HepG2 (cell line): ENCODE results near the gene RBCK1. TPM values are rescaled to one million over a fixed set of nuclear protein-coding genes. Genes with fewer than 3 reads are reported as not detected.
A peak's percentile ranks its signal among the peaks of the same experiment; 100 is the strongest.

Experiments used
- FOXM1 ChIP-seq: sonication (generic); formaldehyde crosslinking; IDR thresholded peaks from 2 replicates; pipeline ENCODE4 v1.5.0; 2020; ENCODE audit warnings: missing genetic modification reagents
- MIER3 ChIP-seq: IDR thresholded peaks from 2 replicates; pipeline ENCODE4 v1.6.1; 2016; ENCODE audit warnings: missing compliant biosample characterization, borderline replicate concordance
- NFATC3 ChIP-seq: sonication (generic); formaldehyde crosslinking; IDR thresholded peaks from 2 replicates; pipeline ENCODE4 v1.5.1; 2020; ENCODE audit warnings: mild to moderate bottlenecking, missing genetic modification reagents
- NRL ChIP-seq: sonication (generic); formaldehyde crosslinking; IDR thresholded peaks from 2 replicates; pipeline ENCODE4 v1.5.0; 2020; ENCODE audit warnings: missing genetic modification reagents, mild to moderate bottlenecking, moderate library complexity, borderline replicate concordance
- SP4 ChIP-seq: sonication (generic); formaldehyde crosslinking; IDR thresholded peaks from 2 replicates; pipeline ENCODE4 v1.8.1; 2023; ENCODE audit warnings: mild to moderate bottlenecking, missing genetic modification reagents
- SSRP1 ChIP-seq: IDR thresholded peaks from 2 replicates; pipeline ENCODE4 v1.6.1; 2016; ENCODE audit warnings: control low read depth
- YEATS4 ChIP-seq: sonication (generic); formaldehyde crosslinking; IDR thresholded peaks from 2 replicates; pipeline ENCODE4 v1.4.0; 2020; ENCODE audit warnings: missing genetic modification reagents, borderline replicate concordance
- ZIK1 ChIP-seq: sonication (generic); formaldehyde crosslinking; IDR thresholded peaks from 2 replicates; pipeline ENCODE4 v1.5.0; 2020; ENCODE audit warnings: mild to moderate bottlenecking, low read depth, missing genetic modification reagents, borderline replicate concordance
- ZNF10 ChIP-seq: sonication (generic); formaldehyde crosslinking; IDR thresholded peaks from 2 replicates; pipeline ENCODE4 v1.4.0; 2020; ENCODE audit warnings: mild to moderate bottlenecking, low read depth, missing genetic modification reagents, borderline replicate concordance
- ZNF296 ChIP-seq: sonication (generic); formaldehyde crosslinking; conservative IDR thresholded peaks from 2 replicates; pipeline ENCODE4 v1.5.0; 2020; ENCODE audit warnings: mild to moderate bottlenecking, missing genetic modification reagents
- ZNF570 ChIP-seq: sonication (generic); formaldehyde crosslinking; IDR thresholded peaks from 2 replicates; pipeline ENCODE4 v1.4.0; 2020; ENCODE audit warnings: mild to moderate bottlenecking, missing genetic modification reagents, borderline replicate concordance
- ZNF607 ChIP-seq: sonication (generic); formaldehyde crosslinking; IDR thresholded peaks from 2 replicates; pipeline ENCODE4 v1.5.1; 2020; ENCODE audit warnings: missing genetic modification reagents, mild to moderate bottlenecking, borderline replicate concordance
- ZNF879 ChIP-seq: sonication (generic); formaldehyde crosslinking; IDR thresholded peaks from 2 replicates; pipeline ENCODE4 v1.8.1; 2023; ENCODE audit warnings: missing genetic modification reagents
- polyA plus RNA-seq, 8 experiments: library from polyadenylated mRNA; depleted of rRNA in 3 of 8; stranded (reverse) in 7 of 8; unstranded in 1 of 8; fragments of >200 nt; fragmentation: Illumina TruSeq in 4 of 8; extraction: Trizol in 4 of 8; gene quantifications; 2 replicates each; pipeline versions ENCODE4 v1.2.1 to v1.2.3, GENCODE V29; 2011 to 2016; ENCODE audit warnings: low read depth in 4 of 8, missing spikeins in 1 of 8, mixed read lengths in 1 of 8; ENCODE audit not compliant: insufficient read depth in 1 of 8
- total RNA-seq, 5 experiments: library from RNA; depleted of rRNA; stranded (reverse); fragments of >200 nt; fragmentation: Illumina TruSeq; extraction: Trizol; gene quantifications; 2 replicates each; pipeline ENCODE4 v1.2.3, GENCODE V29; 2016; ENCODE audit warnings: low read depth in 1 of 5
- TF ChIP-seq, protein P1 (sequence below): sonication (generic); formaldehyde crosslinking; IDR thresholded peaks from one replicate; pipeline ENCODE4 v1.5.1; 2020; ENCODE audit warnings: mild to moderate bottlenecking, missing genetic modification reagents; ENCODE audit errors: not compliant biosample characterization
- TF ChIP-seq, protein P2 (sequence below): sonication (generic); formaldehyde crosslinking; IDR thresholded peaks from 2 replicates; pipeline ENCODE4 v1.8.0; 2022; ENCODE audit warnings: mild to moderate bottlenecking, missing genetic modification reagents
- TF ChIP-seq, protein P3 (sequence below): sonication (generic); formaldehyde crosslinking; IDR thresholded peaks from 2 replicates; pipeline ENCODE4 v1.4.0; 2020; ENCODE audit warnings: missing genetic modification reagents, borderline replicate concordance

RBCK1 gene
- total and polyA plus RNA-seq, 2 of the 13 experiments (the other 11 are each of a cell fraction or from before 2014, with no cell fraction given), result 149 to 215 TPM

DNA sequence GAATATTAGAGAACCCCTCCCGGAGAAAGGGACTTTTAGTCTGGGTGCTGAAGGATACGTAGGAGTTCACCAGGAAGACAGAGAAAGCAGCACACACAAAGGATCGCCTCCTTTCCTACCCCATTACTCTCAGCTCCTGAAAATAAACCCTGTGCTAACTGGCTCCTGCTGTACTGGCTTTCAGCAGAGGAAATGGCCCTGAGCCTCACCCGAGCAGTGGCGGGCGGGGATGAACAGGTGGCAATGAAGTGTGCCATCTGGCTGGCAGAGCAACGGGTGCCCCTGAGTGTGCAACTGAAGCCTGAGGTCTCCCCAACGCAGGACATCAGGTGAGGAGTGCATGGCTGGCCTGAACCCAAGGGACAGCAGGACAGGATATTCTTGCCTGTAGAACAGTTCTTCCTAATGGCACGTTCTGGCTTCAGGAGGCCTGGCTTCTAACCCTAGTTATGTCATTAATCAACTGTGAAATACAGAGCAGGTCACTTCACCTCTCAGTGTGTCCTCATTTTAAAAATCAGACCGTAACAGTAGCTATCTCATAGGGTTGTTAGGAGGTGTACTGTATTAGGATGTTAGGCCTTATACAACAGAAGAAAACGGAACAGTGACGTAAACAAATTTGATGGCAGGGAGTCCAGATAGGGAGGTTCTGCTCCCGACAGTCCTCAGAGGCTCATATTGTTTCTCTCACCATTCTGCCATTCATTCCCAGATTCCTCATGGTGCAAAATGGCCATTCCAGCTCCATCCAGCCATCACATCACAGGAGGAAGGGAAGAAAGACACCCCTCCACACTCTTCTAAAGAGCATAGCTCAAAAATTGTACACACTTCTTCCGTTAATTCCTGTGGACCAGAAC lies 1.8 kb downstream of the RBCK1 start (continued):
- TF ChIP-seq, protein P1, sequence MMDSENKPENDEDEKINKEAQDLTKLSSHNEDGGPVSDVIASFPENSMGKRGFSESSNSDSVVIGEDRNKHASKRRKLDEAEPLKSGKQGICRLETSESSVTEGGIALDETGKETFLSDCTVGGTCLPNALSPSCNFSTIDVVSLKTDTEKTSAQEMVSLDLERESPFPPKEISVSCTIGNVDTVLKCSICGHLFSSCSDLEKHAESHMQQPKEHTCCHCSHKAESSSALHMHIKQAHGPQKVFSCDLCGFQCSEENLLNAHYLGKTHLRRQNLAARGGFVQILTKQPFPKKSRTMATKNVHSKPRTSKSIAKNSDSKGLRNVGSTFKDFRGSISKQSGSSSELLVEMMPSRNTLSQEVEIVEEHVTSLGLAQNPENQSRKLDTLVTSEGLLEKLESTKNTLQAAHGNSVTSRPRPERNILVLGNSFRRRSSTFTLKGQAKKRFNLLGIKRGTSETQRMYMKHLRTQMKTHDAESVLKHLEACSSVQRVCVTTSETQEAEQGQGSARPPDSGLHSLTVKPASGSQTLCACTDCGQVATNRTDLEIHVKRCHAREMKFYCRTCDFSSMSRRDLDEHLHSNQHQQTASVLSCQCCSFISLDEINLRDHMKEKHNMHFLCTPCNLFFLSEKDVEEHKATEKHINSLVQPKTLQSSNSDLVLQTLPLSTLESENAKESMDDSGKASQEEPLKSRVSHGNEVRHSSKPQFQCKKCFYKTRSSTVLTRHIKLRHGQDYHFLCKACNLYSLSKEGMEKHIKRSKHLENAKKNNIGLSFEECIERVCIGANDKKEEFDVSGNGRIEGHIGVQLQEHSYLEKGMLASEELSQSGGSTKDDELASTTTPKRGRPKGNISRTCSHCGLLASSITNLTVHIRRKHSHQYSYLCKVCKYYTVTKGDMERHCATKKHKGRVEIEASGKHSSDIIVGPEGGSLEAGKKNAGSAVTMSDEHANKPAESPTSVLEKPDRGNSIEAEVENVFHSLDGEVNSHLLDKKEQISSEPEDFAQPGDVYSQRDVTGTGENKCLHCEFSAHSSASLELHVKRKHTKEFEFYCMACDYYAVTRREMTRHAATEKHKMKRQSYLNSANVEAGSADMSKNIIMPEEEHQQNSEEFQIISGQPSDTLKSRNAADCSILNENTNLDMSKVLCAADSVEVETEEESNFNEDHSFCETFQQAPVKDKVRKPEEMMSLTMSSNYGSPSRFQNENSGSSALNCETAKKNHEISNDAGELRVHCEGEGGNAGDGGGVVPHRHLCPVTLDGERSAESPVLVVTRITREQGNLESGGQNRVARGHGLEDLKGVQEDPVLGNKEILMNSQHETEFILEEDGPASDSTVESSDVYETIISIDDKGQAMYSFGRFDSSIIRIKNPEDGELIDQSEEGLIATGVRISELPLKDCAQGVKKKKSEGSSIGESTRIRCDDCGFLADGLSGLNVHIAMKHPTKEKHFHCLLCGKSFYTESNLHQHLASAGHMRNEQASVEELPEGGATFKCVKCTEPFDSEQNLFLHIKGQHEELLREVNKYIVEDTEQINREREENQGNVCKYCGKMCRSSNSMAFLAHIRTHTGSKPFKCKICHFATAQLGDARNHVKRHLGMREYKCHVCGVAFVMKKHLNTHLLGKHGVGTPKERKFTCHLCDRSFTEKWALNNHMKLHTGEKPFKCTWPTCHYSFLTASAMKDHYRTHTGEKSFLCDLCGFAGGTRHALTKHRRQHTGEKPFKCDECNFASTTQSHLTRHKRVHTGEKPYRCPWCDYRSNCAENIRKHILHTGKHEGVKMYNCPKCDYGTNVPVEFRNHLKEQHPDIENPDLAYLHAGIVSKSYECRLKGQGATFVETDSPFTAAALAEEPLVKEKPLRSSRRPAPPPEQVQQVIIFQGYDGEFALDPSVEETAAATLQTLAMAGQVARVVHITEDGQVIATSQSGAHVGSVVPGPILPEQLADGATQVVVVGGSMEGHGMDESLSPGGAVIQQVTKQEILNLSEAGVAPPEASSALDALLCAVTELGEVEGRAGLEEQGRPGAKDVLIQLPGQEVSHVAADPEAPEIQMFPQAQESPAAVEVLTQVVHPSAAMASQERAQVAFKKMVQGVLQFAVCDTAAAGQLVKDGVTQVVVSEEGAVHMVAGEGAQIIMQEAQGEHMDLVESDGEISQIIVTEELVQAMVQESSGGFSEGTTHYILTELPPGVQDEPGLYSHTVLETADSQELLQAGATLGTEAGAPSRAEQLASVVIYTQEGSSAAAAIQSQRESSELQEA (CRISPR knock-in tag), result no peak
- TF ChIP-seq FOXM1 (CRISPR knock-in tag), result no peak
- TF ChIP-seq ZIK1 (CRISPR knock-in tag), result no peak
- TF ChIP-seq MIER3 (CRISPR knock-in tag), result no peak
- TF ChIP-seq ZNF570 (CRISPR knock-in tag), result no peak
- no peak for TF ChIP-seq NRL (CRISPR knock-in tag)
- no peak for TF ChIP-seq ZNF10 (CRISPR knock-in tag)
- no peak for TF ChIP-seq NFATC3 (CRISPR knock-in tag)
- TF ChIP-seq YEATS4 (CRISPR knock-in tag), result no peak
- peak; percentile 16; the same call in 1 of the 2 replicates for TF ChIP-seq SP4
- TF ChIP-seq, protein P2, sequence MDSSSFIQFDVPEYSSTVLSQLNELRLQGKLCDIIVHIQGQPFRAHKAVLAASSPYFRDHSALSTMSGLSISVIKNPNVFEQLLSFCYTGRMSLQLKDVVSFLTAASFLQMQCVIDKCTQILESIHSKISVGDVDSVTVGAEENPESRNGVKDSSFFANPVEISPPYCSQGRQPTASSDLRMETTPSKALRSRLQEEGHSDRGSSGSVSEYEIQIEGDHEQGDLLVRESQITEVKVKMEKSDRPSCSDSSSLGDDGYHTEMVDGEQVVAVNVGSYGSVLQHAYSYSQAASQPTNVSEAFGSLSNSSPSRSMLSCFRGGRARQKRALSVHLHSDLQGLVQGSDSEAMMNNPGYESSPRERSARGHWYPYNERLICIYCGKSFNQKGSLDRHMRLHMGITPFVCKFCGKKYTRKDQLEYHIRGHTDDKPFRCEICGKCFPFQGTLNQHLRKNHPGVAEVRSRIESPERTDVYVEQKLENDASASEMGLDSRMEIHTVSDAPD (CRISPR knock-in tag), result no peak
- 0 out of 2 replicates have a peak, but pooled peaks have one; percentile 20 for TF ChIP-seq ZNF296
- no peak for TF ChIP-seq ZNF879 (CRISPR knock-in tag)
- TF ChIP-seq, protein P3, sequence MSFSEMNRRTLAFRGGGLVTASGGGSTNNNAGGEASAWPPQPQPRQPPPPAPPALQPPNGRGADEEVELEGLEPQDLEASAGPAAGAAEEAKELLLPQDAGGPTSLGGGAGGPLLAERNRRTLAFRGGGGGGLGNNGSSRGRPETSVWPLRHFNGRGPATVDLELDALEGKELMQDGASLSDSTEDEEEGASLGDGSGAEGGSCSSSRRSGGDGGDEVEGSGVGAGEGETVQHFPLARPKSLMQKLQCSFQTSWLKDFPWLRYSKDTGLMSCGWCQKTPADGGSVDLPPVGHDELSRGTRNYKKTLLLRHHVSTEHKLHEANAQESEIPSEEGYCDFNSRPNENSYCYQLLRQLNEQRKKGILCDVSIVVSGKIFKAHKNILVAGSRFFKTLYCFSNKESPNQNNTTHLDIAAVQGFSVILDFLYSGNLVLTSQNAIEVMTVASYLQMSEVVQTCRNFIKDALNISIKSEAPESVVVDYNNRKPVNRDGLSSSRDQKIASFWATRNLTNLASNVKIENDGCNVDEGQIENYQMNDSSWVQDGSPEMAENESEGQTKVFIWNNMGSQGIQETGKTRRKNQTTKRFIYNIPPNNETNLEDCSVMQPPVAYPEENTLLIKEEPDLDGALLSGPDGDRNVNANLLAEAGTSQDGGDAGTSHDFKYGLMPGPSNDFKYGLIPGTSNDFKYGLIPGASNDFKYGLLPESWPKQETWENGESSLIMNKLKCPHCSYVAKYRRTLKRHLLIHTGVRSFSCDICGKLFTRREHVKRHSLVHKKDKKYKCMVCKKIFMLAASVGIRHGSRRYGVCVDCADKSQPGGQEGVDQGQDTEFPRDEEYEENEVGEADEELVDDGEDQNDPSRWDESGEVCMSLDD (CRISPR knock-in tag), result no peak
- 0 out of 2 replicates have a peak, but pooled peaks have one; percentile 60 for TF ChIP-seq SSRP1 (CRISPR knock-in tag)
- no peak for TF ChIP-seq ZNF607 (CRISPR knock-in tag)
